ENCODE data around the gene CCER1. TPM values are rescaled to one million over a fixed set of nuclear protein-coding genes. Genes with fewer than 3 reads are reported as not detected.

Gene CCER1
- total RNA-seq, 1 experiment from 2014 or later: not detected

GRCh38 chr12:91003737-91004136 lies 48.8 kb upstream of the CCER1 start:
- no peak overlapping the region for H3K4me3 Mint-ChIP-seq
- H3K18ac ChIP-seq (ENCODE audit: insufficient read length, low read depth, low read length): no peak overlapping the region
- H3K79me2 ChIP-seq (ENCODE audit: insufficient read depth, low read length): no peaks in the 10 kb centered on the region
- H4K20me1 ChIP-seq (ENCODE audit: control insufficient read depth, insufficient read depth, insufficient read length): no peaks in the 10 kb centered on the region
- no peaks in the 10 kb centered on the region for H3K9me3 Mint-ChIP-seq
- H3K27ac Mint-ChIP-seq: no peak overlapping the region
- no peak overlapping the region for H2AFZ ChIP-seq (ENCODE audit: low read length)
- H2AK5ac ChIP-seq (ENCODE audit: insufficient read length, low read length): no peak overlapping the region
- no peak overlapping the region for H3K4me2 ChIP-seq (ENCODE audit: insufficient read depth, insufficient read length, low read length)
- no peak overlapping the region for H3T11ph ChIP-seq (ENCODE audit: low read length)
- no peak overlapping the region for H2BK20ac ChIP-seq (ENCODE audit: low read depth, low read length, poor library complexity, severe bottlenecking)
- H2BK15ac ChIP-seq (ENCODE audit: low read depth, low read length): no peak overlapping the region
- DNase-seq: no peak
- no peaks in the 10 kb centered on the region for H3K9me3 ChIP-seq (ENCODE audit: control insufficient read depth, low read depth, low read length)
- H4K8ac ChIP-seq (replicated peaks; ENCODE audit: insufficient read length, low read depth, low read length): no peak overlapping the region
- no peak overlapping the region for H3K56ac ChIP-seq (ENCODE audit: insufficient read length, low read depth, low read length)
- no peaks in the 10 kb centered on the region for H3K4me1 ChIP-seq (ENCODE audit: insufficient read depth, low read length)
- no peaks in the 10 kb centered on the region for H3K4me1 Mint-ChIP-seq
- no peaks in the 10 kb centered on the region for H3K27me3 ChIP-seq (ENCODE audit: insufficient read depth, low read length)
- H2BK5ac ChIP-seq (ENCODE audit: insufficient read length, low read length): no peak overlapping the region
- no peaks in the 10 kb centered on the region for H3K23me2 ChIP-seq (ENCODE audit: insufficient read length, low read depth, low read length, poor library complexity, severe bottlenecking)
- H2BK120ac ChIP-seq (ENCODE audit: low read depth, low read length, poor library complexity, severe bottlenecking): no peak overlapping the region
- H3K36me3 Mint-ChIP-seq (ENCODE audit: insufficient read depth in 1 of 3, low read depth in 3 of 3): no peaks in the 10 kb centered on the region
- no peak overlapping the region for H3K27ac ChIP-seq (ENCODE audit: insufficient read length, low read depth, low read length)
- H4K91ac ChIP-seq (ENCODE audit: insufficient read length, low read depth, low read length): no peak overlapping the region
- no peak overlapping the region for H3K9ac ChIP-seq (ENCODE audit: extremely low read depth, insufficient read length, low read length)
- H2BK12ac ChIP-seq (ENCODE audit: insufficient read length, low read depth, low read length): no peak overlapping the region
- TF ChIP-seq CTCF (conservative IDR thresholded peaks at IDR 0.05): no peak
- no peak overlapping the region for H3K4ac ChIP-seq (ENCODE audit: low read depth, low read length)
- peaks cover 4% of the 10 kb centered on the region; the same call in 1 of the 2 replicates for H3K27me3 Mint-ChIP-seq (ENCODE audit: low read depth)
- H3K23ac ChIP-seq (ENCODE audit: insufficient read length, low read depth, low read length): no peak overlapping the region
- H3K14ac ChIP-seq (ENCODE audit: insufficient read depth, low read length): no peak overlapping the region
- no peak overlapping the region for H4K5ac ChIP-seq (ENCODE audit: insufficient read length, low read depth, low read length)
- H3K79me1 ChIP-seq (ENCODE audit: insufficient read depth, low read depth, low read length, poor library complexity, severe bottlenecking): no peaks in the 10 kb centered on the region

Measured in H9 (cell line).